ENCODE results near the gene MLEC.

MLEC gene

GRCh38 chr12:120670667-120671066 is 16.3 kb upstream of the MLEC start:
- no peak for DNase-seq (ENCODE audit: low read depth)
- TF ChIP-seq, protein P1, sequence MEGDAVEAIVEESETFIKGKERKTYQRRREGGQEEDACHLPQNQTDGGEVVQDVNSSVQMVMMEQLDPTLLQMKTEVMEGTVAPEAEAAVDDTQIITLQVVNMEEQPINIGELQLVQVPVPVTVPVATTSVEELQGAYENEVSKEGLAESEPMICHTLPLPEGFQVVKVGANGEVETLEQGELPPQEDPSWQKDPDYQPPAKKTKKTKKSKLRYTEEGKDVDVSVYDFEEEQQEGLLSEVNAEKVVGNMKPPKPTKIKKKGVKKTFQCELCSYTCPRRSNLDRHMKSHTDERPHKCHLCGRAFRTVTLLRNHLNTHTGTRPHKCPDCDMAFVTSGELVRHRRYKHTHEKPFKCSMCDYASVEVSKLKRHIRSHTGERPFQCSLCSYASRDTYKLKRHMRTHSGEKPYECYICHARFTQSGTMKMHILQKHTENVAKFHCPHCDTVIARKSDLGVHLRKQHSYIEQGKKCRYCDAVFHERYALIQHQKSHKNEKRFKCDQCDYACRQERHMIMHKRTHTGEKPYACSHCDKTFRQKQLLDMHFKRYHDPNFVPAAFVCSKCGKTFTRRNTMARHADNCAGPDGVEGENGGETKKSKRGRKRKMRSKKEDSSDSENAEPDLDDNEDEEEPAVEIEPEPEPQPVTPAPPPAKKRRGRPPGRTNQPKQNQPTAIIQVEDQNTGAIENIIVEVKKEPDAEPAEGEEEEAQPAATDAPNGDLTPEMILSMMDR (IDR thresholded peaks at IDR 0.05; ENCODE audit: insufficient read depth, low read depth, low read length, missing control alignments) = no peak
- no peak overlapping the region for H3K4me3 ChIP-seq (ENCODE audit: low read length)

DNA sequence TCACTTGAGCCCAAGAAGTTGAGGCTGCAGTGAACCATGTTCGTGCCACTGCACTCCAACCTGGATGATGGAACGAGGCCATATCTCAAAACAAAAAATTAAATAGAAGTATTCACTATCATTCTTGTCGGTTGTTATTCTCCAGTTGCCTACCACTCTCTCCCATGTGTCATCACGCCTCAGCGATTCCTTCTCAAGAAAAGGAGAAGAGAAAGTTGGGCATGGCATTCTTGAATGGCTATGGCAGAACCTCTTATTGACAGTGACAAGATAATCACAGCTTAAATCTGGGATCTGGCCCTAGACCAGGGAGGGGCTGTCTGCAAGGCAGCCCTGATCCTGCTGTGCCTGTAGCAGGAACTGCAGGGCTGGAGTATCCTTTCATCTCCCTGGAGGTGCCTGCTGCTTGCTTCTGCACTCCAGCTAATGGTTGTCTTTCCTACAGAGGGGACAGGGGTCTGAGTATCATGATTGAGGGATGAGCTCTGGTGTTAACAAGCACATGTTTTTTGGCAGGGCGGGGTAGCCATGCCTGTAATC is 12.8 kb upstream of the MLEC start:
- TF ChIP-seq, protein P1 (IDR thresholded peaks at IDR 0.05; ENCODE audit: insufficient read depth, low read depth, low read length, missing control alignments) = no peak
- no peak overlapping the region for H3K4me3 ChIP-seq (ENCODE audit: low read length)
- DNase-seq (ENCODE audit: low read depth) = no peak

GRCh38 chr12:120677765-120678473 is 9.0 kb upstream of the MLEC start:
- peak; percentile 21 for DNase-seq (ENCODE audit: low read depth)
- TF ChIP-seq, protein P1 (IDR thresholded peaks at IDR 0.05; ENCODE audit: insufficient read depth, low read depth, low read length, missing control alignments) = no peak

DNA sequence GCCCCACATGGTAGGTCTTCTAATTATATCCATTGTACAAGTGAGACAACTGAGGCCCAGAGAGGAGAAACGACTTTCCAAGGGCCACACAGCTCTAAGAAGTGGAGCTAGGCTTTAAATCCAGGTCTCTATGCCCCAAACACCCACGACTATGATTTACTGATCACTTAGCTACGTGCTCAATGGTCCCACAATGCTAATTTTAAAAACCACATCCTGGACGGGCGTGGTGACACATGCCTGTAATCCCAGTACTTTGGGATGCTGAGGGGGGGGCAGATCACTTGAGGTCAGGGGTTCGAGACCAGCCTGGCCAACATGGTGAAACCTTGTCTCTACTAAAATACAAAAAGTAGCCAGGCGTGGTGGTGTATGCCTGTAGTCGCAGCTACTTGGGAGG is 8.4 kb upstream of the MLEC start:
- DNase-seq (ENCODE audit: low read depth) = no peak
- no peak overlapping the region for H3K4me3 ChIP-seq (ENCODE audit: low read length)
- TF ChIP-seq, protein P1 (IDR thresholded peaks at IDR 0.05; ENCODE audit: insufficient read depth, low read depth, low read length, missing control alignments) = no peak

More at GRCh38 chr12:120677765-120678473, 9.0 kb upstream of the MLEC start:
- no peak overlapping the region for H3K4me3 ChIP-seq (ENCODE audit: low read length)

GRCh38 chr12:120680165-120680738 is 6.7 kb upstream of the MLEC start:
- H3K4me3 ChIP-seq (ENCODE audit: low read length) = no peak overlapping the region
- DNase-seq (ENCODE audit: low read depth) = no peak
- TF ChIP-seq, protein P1 (IDR thresholded peaks at IDR 0.05; ENCODE audit: insufficient read depth, low read depth, low read length, missing control alignments) = no peak

DNA sequence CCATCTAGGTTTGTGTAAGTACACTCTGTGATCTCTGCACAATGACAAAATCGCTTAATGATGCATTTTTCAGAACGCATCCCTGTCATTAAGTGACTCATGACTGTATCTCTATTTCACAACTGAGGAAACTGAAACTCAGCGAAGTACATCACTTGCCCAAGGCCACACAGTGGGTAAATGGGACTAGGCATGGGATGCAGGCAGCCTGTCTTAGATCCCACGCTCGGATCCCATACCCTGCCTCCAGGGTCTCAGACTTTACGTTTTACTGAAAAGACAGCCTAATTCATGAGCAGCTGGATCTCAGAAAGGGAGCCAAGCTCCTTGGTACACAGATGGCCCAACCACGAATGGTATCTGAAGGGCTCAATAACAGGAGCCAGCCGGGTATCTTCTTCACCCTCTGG is 2.4 kb upstream of the MLEC start:
- no peak overlapping the region for H3K4me3 ChIP-seq (ENCODE audit: low read length)
- peak; percentile 87 for DNase-seq (ENCODE audit: low read depth)
- TF ChIP-seq, protein P1 (IDR thresholded peaks at IDR 0.05; ENCODE audit: insufficient read depth, low read depth, low read length, missing control alignments) = no peak

Measured in epithelial cell of esophagus (primary cell).